ENCODE data around the gene CEACAM6.

CEACAM6 gene

DNA sequence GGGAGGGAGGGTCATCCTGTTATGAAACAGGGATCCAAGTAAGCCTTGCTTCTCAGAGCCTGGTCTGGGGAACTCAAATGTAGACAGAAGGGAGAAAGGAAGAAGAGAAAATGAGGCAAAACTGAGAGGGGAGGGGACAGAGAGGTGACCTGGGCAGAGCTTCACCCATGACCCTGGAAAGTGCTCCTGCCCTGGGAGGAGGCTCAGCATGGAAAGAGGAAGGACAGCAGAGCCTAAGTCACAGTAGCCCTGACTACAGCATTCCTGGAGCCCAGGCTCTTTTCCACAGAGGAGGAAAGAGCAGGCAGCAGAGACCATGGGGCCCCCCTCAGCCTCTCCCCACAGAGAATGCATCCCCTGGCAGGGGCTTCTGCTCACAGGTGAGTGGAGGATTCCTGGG, 41.0 kb downstream of the CEACAM6 start, which contains the start of gene CEACAM3:
Gene CEACAM3 (plus strand): TSS at position 226 of the 400 bp plus-strand sequence. CDS start 91 bp downstream, at position 317.
- DNase-seq (ENCODE audit: low spot score): no peak

DNA sequence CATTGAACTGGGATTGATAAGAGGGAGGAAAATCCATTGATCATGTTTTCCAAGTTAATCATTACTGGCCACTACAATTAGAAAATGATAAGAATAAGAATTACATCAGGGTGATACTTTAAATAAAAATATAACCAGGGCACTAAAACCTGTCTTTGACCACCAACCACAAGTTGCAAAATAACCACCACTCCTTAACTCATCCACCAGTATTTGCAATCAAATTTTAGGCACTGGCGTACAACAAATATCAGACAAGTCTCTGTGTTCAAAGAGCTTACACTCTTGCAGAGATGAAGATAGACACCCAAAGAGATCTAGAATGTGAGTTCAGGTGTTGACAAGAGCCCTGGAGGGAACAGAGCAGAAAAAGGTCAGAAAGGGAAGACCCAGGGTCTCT, 41.6 kb downstream of the CEACAM6 start:
- DNase-seq (ENCODE audit: low spot score): no peak

DNA sequence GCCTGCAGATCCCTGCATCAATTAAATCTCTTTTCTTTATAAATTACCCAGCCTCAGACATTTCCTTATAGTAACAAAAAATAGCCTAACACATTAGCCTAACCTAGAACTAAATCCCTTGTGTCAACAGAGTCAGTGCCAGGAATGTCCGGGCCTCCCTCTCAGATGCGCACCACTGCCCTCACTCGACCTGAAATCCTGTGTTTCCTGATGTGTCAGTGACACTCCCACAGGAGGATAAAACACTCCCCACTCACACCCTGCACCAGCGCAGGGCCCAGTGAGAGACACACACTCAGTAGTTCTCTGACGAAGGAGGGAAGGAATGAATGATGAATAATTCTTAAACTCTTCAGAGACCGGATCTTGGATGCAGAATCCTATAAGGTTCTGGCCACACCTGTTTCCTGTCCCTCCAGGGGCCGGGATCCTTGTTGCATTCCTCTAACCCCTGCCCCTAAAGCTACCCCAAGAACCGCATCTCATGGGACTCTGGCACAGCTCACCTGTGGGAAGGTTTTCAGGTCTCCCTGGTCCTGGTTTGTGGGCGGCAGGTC, 44.2 kb downstream of the CEACAM6 start:
- no peak for DNase-seq (ENCODE audit: low spot score)

DNA sequence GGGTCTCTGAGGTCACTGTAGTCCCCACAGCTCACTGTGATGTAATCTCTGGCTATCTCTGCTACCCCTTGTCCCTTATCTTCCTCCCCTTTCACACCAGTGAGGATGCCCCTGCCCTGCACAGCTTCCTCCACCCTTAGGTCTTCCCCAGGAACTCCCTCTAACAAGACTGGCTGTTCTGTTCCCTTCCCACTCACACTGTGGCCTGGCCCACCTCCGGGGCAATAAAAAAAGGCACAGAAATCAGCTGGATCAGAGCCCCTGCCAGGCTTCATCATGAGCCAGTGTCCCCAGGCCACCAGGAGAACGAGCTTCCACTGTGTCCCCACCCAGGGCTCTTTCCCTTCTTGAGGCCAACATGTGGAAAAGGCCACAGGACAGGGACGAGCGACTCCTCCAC, 45.7 kb downstream of the CEACAM6 start:
- DNase-seq (ENCODE audit: low spot score): no peak

DNA sequence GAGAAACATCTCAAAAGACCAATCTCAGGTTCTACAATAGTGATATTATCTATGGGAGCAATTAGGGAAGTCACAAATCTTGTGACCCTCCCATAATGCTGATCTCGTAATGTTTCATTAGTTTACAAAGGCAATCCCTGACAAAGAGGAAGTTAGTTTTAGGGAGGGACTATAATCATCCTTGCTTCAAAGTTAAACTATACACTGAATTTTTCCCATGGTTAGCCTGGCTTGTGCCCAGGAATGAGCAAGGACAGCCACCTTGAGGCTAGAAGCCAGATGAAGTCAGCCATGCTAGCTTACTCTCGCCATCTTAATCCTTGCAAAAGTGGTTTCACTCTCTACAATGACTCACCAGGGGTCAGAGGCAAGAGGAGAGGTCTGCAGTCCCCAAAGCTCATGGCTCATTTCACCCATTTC, 46.5 kb downstream of the CEACAM6 start:
- DNase-seq (ENCODE audit: low spot score): no peak

DNA sequence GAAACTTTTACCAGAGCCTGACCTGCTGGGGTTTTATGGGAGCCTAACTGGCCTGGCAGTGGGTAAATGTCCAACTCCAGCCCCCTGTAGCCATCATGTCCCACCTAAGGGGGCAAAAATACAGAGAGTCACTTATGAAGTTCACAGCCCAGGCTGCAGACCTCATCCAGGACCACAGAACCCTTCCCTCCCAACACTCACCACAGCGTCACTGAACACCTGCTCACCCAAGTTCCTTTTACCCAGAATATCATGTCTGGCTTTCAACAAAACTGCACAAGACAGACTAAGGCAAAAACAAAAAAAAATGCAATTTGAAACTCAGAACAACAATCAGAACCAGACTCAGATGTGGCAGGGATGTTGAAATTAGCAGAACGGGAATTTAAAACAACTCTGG, 47.4 kb downstream of the CEACAM6 start:
- DNase-seq (ENCODE audit: low spot score): no peak

DNA sequence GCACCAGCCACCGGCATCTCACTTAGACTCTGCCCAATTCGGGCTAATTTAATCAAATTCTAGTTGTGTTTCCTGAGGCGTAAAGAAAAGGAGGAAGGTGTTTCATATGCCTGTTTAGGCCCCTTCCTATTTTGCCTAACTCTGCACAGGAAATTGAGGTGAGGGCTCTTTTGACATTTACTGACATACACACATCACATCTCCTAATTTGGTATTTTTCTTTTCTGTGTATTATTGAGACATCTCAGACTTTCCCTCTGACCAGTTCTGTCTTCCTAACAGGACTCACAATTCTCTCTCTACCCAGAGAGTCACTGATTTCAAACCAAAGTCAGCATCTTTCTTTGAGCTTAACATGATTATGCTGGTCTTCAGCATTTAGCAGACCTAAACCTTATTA, 49.0 kb downstream of the CEACAM6 start:
- peak; percentile 3 for DNase-seq (ENCODE audit: low spot score)

DNA sequence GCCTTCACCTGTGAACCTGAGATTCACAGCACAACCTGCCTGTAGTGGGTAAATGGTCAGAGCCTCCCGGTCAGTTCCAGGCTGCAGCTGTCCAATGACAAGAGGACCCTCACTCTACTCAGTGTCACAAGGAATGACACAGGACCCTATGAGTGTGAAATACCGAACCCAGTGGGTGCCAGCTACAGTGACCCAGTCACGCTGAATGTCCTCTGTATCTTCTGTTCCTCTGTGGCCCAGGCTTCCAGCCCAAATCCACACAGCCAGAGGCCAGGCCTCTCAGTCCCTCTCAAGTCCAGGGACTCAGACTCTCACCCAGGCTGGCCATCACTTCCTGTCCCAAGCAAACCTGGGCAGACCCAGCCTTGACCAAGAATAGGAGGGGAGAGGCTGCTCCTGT, 51.8 kb downstream of the CEACAM6 start:
- no peak for DNase-seq (ENCODE audit: low spot score)

DNA sequence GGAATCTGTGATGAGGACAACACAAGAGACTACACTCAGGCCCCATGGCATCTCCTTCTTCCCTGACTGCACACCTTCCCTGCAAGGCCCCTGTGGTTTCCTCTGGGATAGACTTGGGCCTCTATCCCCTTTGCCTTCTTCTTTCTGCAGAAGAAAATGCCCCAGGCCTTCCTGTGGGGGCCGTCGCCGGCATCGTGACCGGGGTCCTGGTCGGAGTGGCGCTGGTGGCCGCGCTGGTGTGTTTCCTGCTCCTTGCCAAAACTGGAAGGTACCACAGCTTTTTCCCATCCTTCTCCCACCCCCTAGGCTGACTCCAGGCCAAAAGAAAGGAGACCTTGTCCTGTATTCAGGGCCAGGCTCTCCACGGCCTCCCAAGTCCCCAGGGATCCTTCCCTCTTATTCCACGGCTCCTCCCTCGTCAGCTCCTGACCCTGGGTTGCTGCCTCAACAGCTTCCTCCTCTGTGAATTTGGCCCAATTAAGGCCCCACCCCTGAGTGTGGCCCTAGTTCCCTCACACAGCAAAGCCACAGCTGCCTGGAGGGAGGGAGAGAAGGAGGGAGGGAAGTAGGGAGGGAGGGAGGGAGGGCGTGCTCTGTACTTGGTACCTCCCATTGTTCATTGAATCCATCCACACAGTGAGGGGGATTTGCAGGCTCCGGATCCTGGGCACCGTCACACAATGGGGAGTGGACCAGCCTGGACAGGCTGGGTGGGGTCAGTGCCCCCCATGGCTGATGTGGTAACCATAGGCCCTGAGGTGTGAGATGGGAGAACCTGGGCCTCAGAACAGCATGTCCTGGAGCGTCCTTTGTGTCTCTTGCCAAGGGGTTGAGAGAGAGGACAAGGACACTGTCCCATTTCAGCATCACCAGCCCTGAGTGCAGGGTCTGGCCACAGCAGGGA, 53.6 kb downstream of the CEACAM6 start:
- DNase-seq (ENCODE audit: low spot score): no peak

DNA sequence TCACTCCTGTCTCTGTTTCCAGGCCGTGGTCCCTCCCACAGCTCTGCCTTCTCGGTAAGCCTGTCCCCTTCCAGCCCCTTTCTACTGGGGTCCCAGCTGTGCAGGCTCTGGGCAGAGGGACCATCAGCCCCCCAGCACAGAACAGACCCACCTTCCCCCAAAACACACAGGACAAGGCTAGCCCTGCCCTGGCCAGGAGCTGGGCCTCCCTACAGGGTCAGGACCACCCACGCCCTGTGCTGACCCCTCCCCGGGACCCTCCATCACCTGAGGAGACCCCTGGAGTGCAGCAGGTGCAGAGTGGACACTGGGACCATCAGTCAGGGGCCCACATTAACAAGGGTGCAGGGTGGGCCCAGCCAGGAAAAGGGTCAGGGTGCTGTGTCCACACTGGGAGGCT, 55.0 kb downstream of the CEACAM6 start:
- DNase-seq (ENCODE audit: low spot score): no peak

DNA sequence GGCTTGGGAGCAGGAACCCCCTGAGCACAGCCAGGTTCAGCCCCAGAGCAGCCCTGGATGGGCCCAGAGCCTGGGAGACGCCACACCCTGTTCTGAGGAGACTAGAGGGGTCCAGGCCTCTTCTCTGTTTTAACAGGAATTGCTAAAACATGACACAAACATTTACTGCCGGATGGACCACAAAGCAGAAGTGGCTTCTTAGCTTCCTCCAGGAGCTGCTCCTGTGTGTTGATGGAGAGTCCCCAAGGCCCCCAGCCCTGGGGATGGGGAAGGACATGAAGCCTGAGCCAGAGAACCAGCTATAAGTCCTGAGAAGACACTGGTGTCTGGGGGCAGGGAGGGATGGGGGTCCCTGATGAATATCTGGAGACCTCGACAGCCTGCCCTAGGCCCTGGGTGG, 55.7 kb downstream of the CEACAM6 start:
- DNase-seq (ENCODE audit: low spot score): no peak

DNA sequence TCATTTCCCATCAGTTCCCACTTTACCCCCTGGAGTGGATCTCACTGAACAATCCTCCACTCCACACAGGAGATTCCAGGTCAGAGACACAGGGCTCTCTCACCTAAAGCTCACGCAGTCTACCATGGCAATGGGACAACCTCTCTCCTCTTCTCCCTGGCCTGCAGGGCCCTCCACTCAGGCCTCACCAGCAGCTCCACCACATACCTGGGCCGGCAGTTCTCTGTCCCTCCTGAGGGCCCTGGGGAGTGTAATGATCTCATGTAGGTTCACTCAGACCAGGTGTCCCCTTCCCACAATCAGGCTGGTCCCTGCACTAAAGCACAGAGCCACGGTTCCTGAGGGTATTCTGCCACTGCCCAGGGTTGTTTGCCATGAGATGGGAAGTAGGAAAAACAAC, 56.7 kb downstream of the CEACAM6 start:
- no peak for DNase-seq (ENCODE audit: low spot score)

DNA sequence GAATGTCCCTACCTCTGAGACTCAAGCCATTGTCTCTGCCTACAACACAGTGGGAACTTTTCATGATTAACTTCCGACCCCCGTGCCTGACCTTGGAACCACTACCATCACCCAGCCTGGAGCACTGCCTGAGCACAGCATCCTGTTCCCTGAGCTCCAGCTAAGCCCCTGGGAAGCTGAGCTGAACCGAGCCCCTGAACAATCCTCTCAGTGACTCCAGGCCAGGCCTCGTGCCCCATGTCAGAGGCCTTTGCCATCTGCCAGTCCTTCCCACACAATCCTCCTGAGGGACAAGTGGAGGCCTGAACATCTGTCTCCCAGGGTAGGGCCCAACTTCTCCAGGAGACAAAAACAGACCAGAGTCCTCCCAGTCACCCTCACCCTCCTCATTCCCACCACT, 58.6 kb downstream of the CEACAM6 start:
- DNase-seq (ENCODE audit: low spot score): no peak

DNA sequence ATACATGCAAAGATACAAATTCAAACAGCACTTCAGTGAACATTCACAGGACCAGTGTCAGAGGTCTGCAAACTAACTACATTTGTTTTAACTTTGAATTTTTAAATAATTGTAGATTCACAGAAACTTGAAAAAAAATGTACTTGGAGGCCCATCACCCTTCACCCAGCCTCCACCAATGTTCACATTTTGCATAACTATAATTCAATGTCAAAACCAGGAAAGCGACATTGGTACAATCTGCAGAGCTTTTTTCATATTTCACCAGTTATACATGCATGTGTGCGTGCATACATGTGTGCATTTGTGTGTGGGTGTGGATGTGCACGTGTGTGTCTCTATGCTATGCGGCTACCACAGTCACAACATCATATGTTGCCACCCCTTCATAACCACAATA, 60.0 kb downstream of the CEACAM6 start:
- DNase-seq (ENCODE audit: low spot score): no peak

DNA sequence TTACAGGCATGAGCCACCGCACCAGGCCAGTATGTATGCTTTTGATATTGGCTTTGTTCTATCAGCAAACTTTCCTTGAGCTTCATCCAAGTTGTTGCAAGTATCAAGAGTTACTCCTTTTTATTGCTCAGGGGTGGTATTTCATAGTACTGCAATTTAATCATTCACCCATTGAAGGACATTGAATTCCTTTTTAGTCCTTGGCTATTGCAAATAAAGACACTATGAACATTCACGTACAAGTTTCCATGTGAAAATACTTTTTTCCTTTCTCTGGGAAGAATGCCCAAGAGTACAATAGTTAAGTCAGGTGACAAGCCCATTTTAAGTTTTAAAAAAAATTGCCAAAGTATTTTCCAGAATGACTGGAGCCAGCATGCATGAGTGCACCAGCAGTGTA, 61.4 kb downstream of the CEACAM6 start:
- DNase-seq (ENCODE audit: low spot score): no peak

DNA sequence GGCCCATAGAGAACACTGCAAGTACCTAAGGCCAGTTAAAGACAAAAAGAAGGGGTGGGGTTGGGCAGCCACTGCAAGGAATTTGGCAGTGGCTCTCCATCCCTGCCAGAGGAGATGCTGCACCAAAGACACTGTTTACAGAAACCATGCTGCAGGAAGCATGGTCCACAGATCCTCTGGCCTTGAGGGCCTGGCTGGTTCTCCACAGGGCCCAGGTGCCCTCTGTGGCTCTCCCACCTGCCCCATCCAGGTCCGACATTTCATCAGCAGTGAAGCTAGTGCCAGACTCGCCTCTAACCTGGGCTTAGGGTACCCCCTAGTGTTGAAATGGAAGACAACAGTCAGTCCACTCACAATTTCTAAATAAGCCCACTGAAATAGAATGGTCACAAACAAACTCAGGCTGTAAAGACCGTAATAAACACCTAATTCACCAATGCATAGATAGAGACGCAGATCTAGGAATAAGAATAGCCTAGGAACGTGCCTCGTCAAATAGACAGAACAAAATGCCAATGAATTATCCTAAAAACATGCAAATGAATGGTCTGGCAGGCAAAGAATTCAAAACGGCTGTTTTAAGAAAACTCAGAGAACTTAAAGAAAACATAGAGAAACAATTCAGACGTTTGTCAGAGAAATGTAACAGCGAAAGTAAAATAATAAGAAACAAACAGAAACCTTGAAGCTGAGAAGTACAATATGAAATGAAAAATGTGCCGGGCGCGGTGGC, 65.8 kb downstream of the CEACAM6 start:
- DNase-seq (ENCODE audit: low spot score): peak; percentile 65

Data from activated CD4-positive, alpha-beta T cell treated with anti-CD3 and anti-CD28 coated beads, Interleukin-2, Interleukin-4, amounts not matched to agents 100 ng/mL and 50 ng/mL, durations not matched to agents 16 hours and 8 hours (primary cell).